Natural killer cell (primary cell): Measurements from ENCODE around the gene RNF133. TPM values are rescaled to one million over a fixed set of nuclear protein-coding genes. Genes with fewer than 3 reads are reported as not detected.
"Not testable (repeated sequence)": the region's sequence is repeated elsewhere in the genome, so short reads cannot be mapped to it uniquely, and the experiment has no call there.

Experiments used
- ATAC-seq, 3 donors: fragments of 150-1000 bp in 2 of 3; fragments of 200-7000 bp in 1 of 3; cut with Tn5 transposase; 1 replicate in 1 of 3; 2 replicates in 2 of 3; pipeline ENCODE4 v1.10.0; 2021; ENCODE audit warnings: mild to moderate bottlenecking in 2 of 3, moderate library complexity in 2 of 3
- DNase-seq, 2 donors: peaks; one replicate each; pipeline versions ENCODE4 v3.0.0 to v3.0.0-alpha.2; 2013 to 2021; ENCODE audit warnings: mixed read lengths in 1 of 2
- H3K27ac ChIP-seq: one replicate; pipeline ENCODE4 v1.5.1; 2013; ENCODE audit warnings: mild to moderate bottlenecking, low read length
- H3K27me3 ChIP-seq: one replicate; pipeline ENCODE4 v1.6.1; 2013; ENCODE audit warnings: low read length; ENCODE audit not compliant: control insufficient read depth, insufficient read depth
- H3K36me3 ChIP-seq: one replicate; pipeline ENCODE4 v1.6.1; 2013; ENCODE audit warnings: low read length; ENCODE audit not compliant: control insufficient read depth, insufficient read depth
- H3K4me1 ChIP-seq: one replicate; pipeline ENCODE4 v1.6.1; 2013; ENCODE audit warnings: low read length; ENCODE audit not compliant: control insufficient read depth, insufficient read depth
- H3K4me3 ChIP-seq: one replicate; pipeline ENCODE4 v1.5.1; 2013; ENCODE audit warnings: low read length
- H3K9me3 ChIP-seq: one replicate; pipeline ENCODE4 v1.6.1; 2013; ENCODE audit warnings: low read length; ENCODE audit not compliant: control insufficient read depth, insufficient read depth
- H3K27ac Mint-ChIP-seq, 2 donors: one replicate each; pipeline ENCODE4 v1.8.0; 2022; ENCODE audit warnings: mild to moderate bottlenecking in 2 of 2, mixed read lengths in 2 of 2, moderate library complexity in 1 of 2
- H3K27me3 Mint-ChIP-seq, 2 donors: one replicate each; pipeline ENCODE4 v1.8.0; 2022; ENCODE audit warnings: low read depth in 2 of 2, mixed read lengths in 2 of 2
- H3K36me3 Mint-ChIP-seq: one replicate; pipeline ENCODE4 v1.8.0; 2022; ENCODE audit warnings: mixed read lengths
- H3K4me1 Mint-ChIP-seq, 2 donors: one replicate each; pipeline ENCODE4 v1.8.0; 2022; ENCODE audit warnings: mixed read lengths in 2 of 2
- H3K4me3 Mint-ChIP-seq: one replicate; pipeline ENCODE4 v1.8.0; 2022; ENCODE audit warnings: mild to moderate bottlenecking, moderate library complexity, mixed read lengths
- H3K9me3 Mint-ChIP-seq, 2 donors: one replicate each; pipeline ENCODE4 v1.8.0; 2022; ENCODE audit warnings: mixed read lengths in 2 of 2
- WGBS: methylation state at CpG from one replicate; pipeline ENCODE4 v1.1.7; 2013; ENCODE audit warnings: missing lambda C conversion rate; ENCODE audit not compliant: insufficient coverage; 5-methylcytosine and 5-hydroxymethylcytosine counted together
- intact Hi-C: fragments of 100-400 bp; cut with micrococcal nuclease; formaldehyde crosslinking; loops from one replicate; pipeline ENCODE4 v1.14.2; 2022
- total RNA-seq, 4 donors: library from RNA; stranded (reverse); fragments of 120-200 nt in 1 of 4; gene quantifications; one replicate each; pipeline versions ENCODE4 v1.2.3 to v1.2.4, GENCODE V29; 2013 to 2022
- TF ChIP-seq, protein P1 (sequence below): fragments of 200-600 bp; IDR thresholded peaks from one replicate; pipeline ENCODE4 v1.8.0; 2022; ENCODE audit warnings: antibody characterized with exemption

The RNF133 gene
- total RNA-seq, 3 donors from 2014 or later (not counting 1 experiment from before 2014, with no cell fraction given), result not detected

DNA sequence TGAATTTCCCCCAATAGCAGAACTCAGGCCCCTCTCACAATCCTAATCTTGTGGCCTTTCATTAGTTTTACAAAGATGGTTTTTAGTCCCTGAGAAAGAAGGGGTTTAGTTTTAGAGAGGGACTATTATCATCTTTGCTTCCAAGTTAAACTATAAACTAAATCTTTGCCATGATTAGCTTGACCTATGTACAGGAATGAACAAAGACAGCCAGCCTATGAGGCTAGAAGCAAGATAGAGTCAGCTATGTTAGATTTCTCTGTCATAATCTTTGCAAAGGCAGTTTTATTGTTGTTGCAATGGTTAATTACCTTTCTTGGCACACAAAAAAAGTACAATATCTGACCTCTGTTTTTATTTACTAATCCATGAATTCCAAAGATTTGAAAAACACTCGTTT lies 19.1 kb downstream of the RNF133 start:
- Mint-ChIP-seq H3K4me3 (no peak overlapping the region), H3K27ac (no peak overlapping the region), H3K4me1 (no peaks in the 10 kb centered on the region), H3K36me3 (no peaks in the 10 kb centered on the region), H3K9me3 (peaks cover 10 to 15% of the 10 kb centered on the region in 2 donors), H3K27me3 (no peaks in the 10 kb centered on the region)
- peaks cover 2% of the 10 kb centered on the region for H3K9me3 ChIP-seq
- H3K4me3 ChIP-seq, result no peak overlapping the region
- DNase-seq (no peak), ATAC-seq (no peak)
- intact Hi-C loops, result no loop called here
- no peak overlapping the region for H3K27ac ChIP-seq
- H3K4me1 ChIP-seq, result no peaks in the 10 kb centered on the region
- no peaks in the 10 kb centered on the region for H3K27me3 ChIP-seq
- TF ChIP-seq, protein P1, sequence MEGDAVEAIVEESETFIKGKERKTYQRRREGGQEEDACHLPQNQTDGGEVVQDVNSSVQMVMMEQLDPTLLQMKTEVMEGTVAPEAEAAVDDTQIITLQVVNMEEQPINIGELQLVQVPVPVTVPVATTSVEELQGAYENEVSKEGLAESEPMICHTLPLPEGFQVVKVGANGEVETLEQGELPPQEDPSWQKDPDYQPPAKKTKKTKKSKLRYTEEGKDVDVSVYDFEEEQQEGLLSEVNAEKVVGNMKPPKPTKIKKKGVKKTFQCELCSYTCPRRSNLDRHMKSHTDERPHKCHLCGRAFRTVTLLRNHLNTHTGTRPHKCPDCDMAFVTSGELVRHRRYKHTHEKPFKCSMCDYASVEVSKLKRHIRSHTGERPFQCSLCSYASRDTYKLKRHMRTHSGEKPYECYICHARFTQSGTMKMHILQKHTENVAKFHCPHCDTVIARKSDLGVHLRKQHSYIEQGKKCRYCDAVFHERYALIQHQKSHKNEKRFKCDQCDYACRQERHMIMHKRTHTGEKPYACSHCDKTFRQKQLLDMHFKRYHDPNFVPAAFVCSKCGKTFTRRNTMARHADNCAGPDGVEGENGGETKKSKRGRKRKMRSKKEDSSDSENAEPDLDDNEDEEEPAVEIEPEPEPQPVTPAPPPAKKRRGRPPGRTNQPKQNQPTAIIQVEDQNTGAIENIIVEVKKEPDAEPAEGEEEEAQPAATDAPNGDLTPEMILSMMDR, result no peak
- H3K36me3 ChIP-seq, result no peaks in the 10 kb centered on the region
- WGBS, result 83% methylated on average over 1 of the region's 1 CpG

DNA sequence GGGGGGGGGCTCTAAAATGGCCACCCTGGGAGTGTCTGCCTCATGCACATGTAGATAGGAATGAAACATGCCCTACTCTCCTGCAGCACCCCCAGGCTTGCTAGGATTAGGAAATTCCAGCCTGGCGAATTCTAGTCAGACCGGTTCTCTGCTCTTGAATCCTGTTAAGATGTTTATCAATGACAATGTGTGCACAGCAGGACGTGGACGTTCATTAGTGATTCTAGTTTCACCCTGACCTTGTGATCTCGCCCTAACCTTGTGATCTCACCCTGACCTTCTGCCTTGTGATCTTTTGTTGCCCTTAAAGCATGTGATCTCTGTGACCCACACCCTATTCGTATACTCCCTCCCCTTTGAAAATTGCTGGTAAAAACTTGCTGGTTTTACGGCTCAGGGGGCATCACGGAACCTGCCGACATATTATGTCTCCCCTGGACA lies 19.6 kb downstream of the RNF133 start:
- H3K9me3 Mint-ChIP-seq, result peaks cover 10 to 15% of the 10 kb centered on the region in 2 donors
- H3K4me3 Mint-ChIP-seq, intact Hi-C loops, H3K27me3 ChIP-seq, H3K36me3 ChIP-seq, ATAC-seq, H3K27ac ChIP-seq, H3K4me1 ChIP-seq, H3K27me3 Mint-ChIP-seq, H3K36me3 Mint-ChIP-seq, H3K4me3 ChIP-seq, H3K9me3 ChIP-seq, H3K27ac Mint-ChIP-seq, H3K4me1 Mint-ChIP-seq, DNase-seq: not testable (repeated sequence)
- 75% methylated on average over 9 of the region's 9 CpGs for WGBS

GRCh38 chr7:122677149-122677548 lies 21.8 kb downstream of the RNF133 start:
- Histone ChIP-seq H3K27ac (no peak overlapping the region), H3K4me1 (no peaks in the 10 kb centered on the region), H3K36me3 (no peaks in the 10 kb centered on the region), H3K27me3 (no peaks in the 10 kb centered on the region), H3K4me3 (no peak overlapping the region), H3K9me3 (peaks cover 8% of the 10 kb centered on the region)
- no peaks in the 10 kb centered on the region for H3K27me3 Mint-ChIP-seq
- WGBS, result 56% methylated on average over 1 of the region's 1 CpG
- H3K27ac Mint-ChIP-seq, result no peak overlapping the region
- H3K4me1 Mint-ChIP-seq, result no peaks in the 10 kb centered on the region
- TF ChIP-seq, protein P1, result no peak
- no peak for ATAC-seq
- no peaks in the 10 kb centered on the region for H3K36me3 Mint-ChIP-seq
- intact Hi-C loops, result no loop called here
- no peak for DNase-seq
- no peak overlapping the region for H3K4me3 Mint-ChIP-seq
- H3K9me3 Mint-ChIP-seq, result peaks cover 10 to 13% of the 10 kb centered on the region in 2 donors

DNA sequence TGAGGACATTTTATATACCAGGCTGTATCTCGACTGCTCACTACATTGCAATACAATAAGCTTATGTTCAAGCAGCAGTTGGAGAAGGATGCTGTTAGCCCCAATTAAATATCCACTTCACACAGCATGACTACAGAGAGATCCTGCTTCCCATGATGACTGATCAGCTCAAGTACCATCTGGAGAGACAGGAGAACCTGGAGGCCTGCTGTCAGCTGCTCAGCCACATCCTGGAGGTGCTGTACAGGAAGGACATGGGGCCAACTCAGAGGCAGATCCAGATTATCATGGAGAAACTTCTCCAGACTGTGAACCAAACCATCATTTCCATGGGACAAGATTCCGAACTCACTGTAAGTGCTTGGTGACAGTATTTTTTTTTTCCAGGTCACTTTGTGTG lies 22.5 kb downstream of the RNF133 start:
- 83% methylated on average over 2 of the region's 2 CpGs for WGBS
- H3K27me3 Mint-ChIP-seq, result no peaks in the 10 kb centered on the region
- H3K36me3 ChIP-seq, result no peaks in the 10 kb centered on the region
- no peaks in the 10 kb centered on the region for H3K4me1 ChIP-seq
- no peak overlapping the region for H3K27ac ChIP-seq
- intact Hi-C loops, result no loop called here
- H3K27ac Mint-ChIP-seq, result no peak overlapping the region
- H3K4me3 Mint-ChIP-seq, result no peak overlapping the region
- H3K36me3 Mint-ChIP-seq, result no peaks in the 10 kb centered on the region
- TF ChIP-seq, protein P1, result no peak
- H3K9me3 ChIP-seq, result peaks cover 8% of the 10 kb centered on the region
- H3K27me3 ChIP-seq, result no peaks in the 10 kb centered on the region
- ATAC-seq (no peak), DNase-seq (no peak)
- no peaks in the 10 kb centered on the region for H3K4me1 Mint-ChIP-seq
- H3K9me3 Mint-ChIP-seq, result peaks cover 12 to 15% of the 10 kb centered on the region in 2 donors
- H3K4me3 ChIP-seq, result no peak overlapping the region
